SK-N-MC (cell line): ENCODE results near the gene SIX2.

ENCODE experiments used
- DNase-seq: peaks from one replicate; pipeline ENCODE4 v3.0.0-alpha.2; 2011; ENCODE audit warnings: low read depth, low spot score
- H3K27ac ChIP-seq: fragments of 200-600 bp; sonication (generic); 2 replicates; pipeline ENCODE4 v1.5.1; 2016; ENCODE audit warnings: mixed run types
- H3K36me3 ChIP-seq: fragments of 200-600 bp; sonication (generic); 2 replicates; pipeline ENCODE4 v1.6.1; 2017; ENCODE audit warnings: antibody characterized with exemption, low read length, mixed read lengths; ENCODE audit not compliant: insufficient read depth
- H3K4me3 ChIP-seq: fragments of 200-600 bp; sonication (generic); 2 replicates; pipeline ENCODE4 v1.5.1; 2016
- H3K9ac ChIP-seq: fragments of 200-600 bp; sonication (generic); 2 replicates; pipeline ENCODE4 v1.8.0; 2017; ENCODE audit warnings: mixed run types, mixed read lengths; ENCODE audit not compliant: insufficient read length
- H3K9me3 ChIP-seq: fragments of 200-600 bp; sonication (generic); 2 replicates; pipeline ENCODE4 v1.6.1; 2017; ENCODE audit warnings: low read depth, mild to moderate bottlenecking, antibody characterized with exemption, low read length, moderate library complexity, mixed read lengths
- EZH2 ChIP-seq: fragments of 200-600 bp; sonication (generic); IDR thresholded peaks from one replicate; pipeline ENCODE4 v1.6.1; 2017; ENCODE audit warnings: antibody characterized with exemption
- FOXP2 ChIP-seq: optimal IDR thresholded peaks from 2 replicates; pipeline ENCODE3; 2011; ENCODE audit warnings: mild to moderate bottlenecking, moderate library complexity; ENCODE audit not compliant: insufficient read depth; ENCODE audit errors: extremely low read length, control extremely low read depth
- POLR2AphosphoS5 ChIP-seq: IDR thresholded peaks from 2 replicates; pipeline ENCODE4 v1.6.1; 2012; ENCODE audit warnings: mild to moderate bottlenecking, low read depth, low read length, borderline replicate concordance

Gene SIX2

GRCh38 chr2:44967727-44968432 is 41.4 kb downstream of the SIX2 start:
- Histone ChIP-seq H3K4me3 (no peak overlapping the region), H3K27ac (no peak overlapping the region), H3K9ac (no peak overlapping the region), H3K9me3 (no peaks in the 10 kb centered on the region), H3K36me3 (no peaks in the 10 kb centered on the region)
- no peak for DNase-seq
- TF ChIP-seq EZH2 (no peak), FOXP2 (no peak), POLR2AphosphoS5 (no peak)

- Histone ChIP-seq H3K9ac (no peak overlapping the region), H3K36me3 (no peaks in the 10 kb centered on the region), H3K9me3 (no peaks in the 10 kb centered on the region), H3K4me3 (no peak overlapping the region), H3K27ac (no peak overlapping the region)
- no peak for TF ChIP-seq POLR2AphosphoS5
- no peak for TF ChIP-seq EZH2
- TF ChIP-seq FOXP2: no peak
- DNase-seq: no peak
Observed at GRCh38 chr2:44967056-44967455, 42.2 kb downstream of the SIX2 start.

- no peak for DNase-seq
- no peaks in the 10 kb centered on the region for H3K36me3 ChIP-seq
- H3K9me3 ChIP-seq: no peaks in the 10 kb centered on the region
- no peak overlapping the region for H3K9ac ChIP-seq
- TF ChIP-seq EZH2 (no peak), POLR2AphosphoS5 (no peak), FOXP2 (no peak)
- H3K4me3 ChIP-seq: no peak overlapping the region
- no peak overlapping the region for H3K27ac ChIP-seq
Observed at GRCh38 chr2:44965684-44966083, 43.6 kb downstream of the SIX2 start.

- no peak overlapping the region for H3K9ac ChIP-seq
- H3K9me3 ChIP-seq: no peaks in the 10 kb centered on the region
- H3K4me3 ChIP-seq: peak overlapping the region; percentile 22; the same call in 1 of the 2 replicates
- no peaks in the 10 kb centered on the region for H3K36me3 ChIP-seq
- no peak overlapping the region for H3K27ac ChIP-seq
- no peak for DNase-seq
- no peak for TF ChIP-seq EZH2
- TF ChIP-seq POLR2AphosphoS5: no peak
- no peak for TF ChIP-seq FOXP2
Observed at GRCh38 chr2:44964752-44965236, 44.5 kb downstream of the SIX2 start.

GRCh38 chr2:44962176-44962695 is 47.0 kb downstream of the SIX2 start:
- H3K27ac ChIP-seq: no peak overlapping the region
- no peak for TF ChIP-seq POLR2AphosphoS5
- no peak for TF ChIP-seq EZH2
- TF ChIP-seq FOXP2: no peak

GRCh38 chr2:44960871-44961270 is 48.4 kb downstream of the SIX2 start:
- DNase-seq: no peak
- TF ChIP-seq EZH2 (no peak), POLR2AphosphoS5 (no peak), FOXP2 (no peak)
- Histone ChIP-seq H3K36me3 (no peaks in the 10 kb centered on the region), H3K27ac (no peak overlapping the region), H3K9ac (no peak overlapping the region), H3K9me3 (no peaks in the 10 kb centered on the region), H3K4me3 (no peak overlapping the region)

More at GRCh38 chr2:44962176-44962695, 47.0 kb downstream of the SIX2 start:
- Histone ChIP-seq H3K36me3 (no peaks in the 10 kb centered on the region), H3K9me3 (no peaks in the 10 kb centered on the region), H3K9ac (no peak overlapping the region), H3K4me3 (no peak overlapping the region)
- DNase-seq: no peak

- no peak for TF ChIP-seq POLR2AphosphoS5
- no peak for TF ChIP-seq EZH2
- TF ChIP-seq FOXP2: no peak
- Histone ChIP-seq H3K9ac (no peak overlapping the region), H3K27ac (no peak overlapping the region), H3K4me3 (no peak overlapping the region), H3K9me3 (no peaks in the 10 kb centered on the region), H3K36me3 (no peaks in the 10 kb centered on the region)
- no peak for DNase-seq
Observed at GRCh38 chr2:44959855-44960254, 49.4 kb downstream of the SIX2 start.

- no peak for DNase-seq
- Histone ChIP-seq H3K36me3 (no peaks in the 10 kb centered on the region), H3K9ac (no peak overlapping the region), H3K27ac (no peak overlapping the region), H3K4me3 (no peak overlapping the region), H3K9me3 (no peaks in the 10 kb centered on the region)
- TF ChIP-seq FOXP2 (no peak), EZH2 (no peak), POLR2AphosphoS5 (no peak)
Observed at GRCh38 chr2:44957656-44958327, 51.5 kb downstream of the SIX2 start.
